Common myeloid progenitor, CD34-positive (primary cell): ENCODE data around the gene RB1.

ENCODE experiments used
- CTCF ChIA-PET: fragments of 350-600 bp; sonication (Branson Sonifier 250); formaldehyde crosslinking; loops from one replicate; lab custom pipeline; 2021; ENCODE audit warnings: antibody characterized with exemption; lab: Charles Lee
- POLR2A ChIA-PET: fragments of 350-600 bp; sonication (Branson Sonifier 250); formaldehyde crosslinking; loops from one replicate; lab custom pipeline; 2021; ENCODE audit warnings: antibody characterized with exemption; lab: Charles Lee
- DNase-seq, 3 donors: peaks; one replicate each; pipeline versions ENCODE4 v3.0.0 to v3.0.0-alpha.2; 2013
- H3K27ac ChIP-seq, 2 experiments: 1 replicate in 1 of 2; 2 replicates in 1 of 2; pipeline ENCODE4 v1.7.0; 2013; ENCODE audit warnings: inconsistent platforms in 2 of 2, low read length in 2 of 2, mild to moderate bottlenecking in 2 of 2, low read depth in 1 of 2, moderate library complexity in 1 of 2; ENCODE audit not compliant: severe bottlenecking in 2 of 2, insufficient read depth in 1 of 2, poor library complexity in 1 of 2
- H3K27me3 ChIP-seq, 5 experiments: replicated peaks in 2 of 5; 1 replicate in 3 of 5; 2 replicates in 2 of 5; pipeline versions ENCODE4 v1.6.1 to v1.7.0; 2013; ENCODE audit warnings: low read length in 4 of 5, mild to moderate bottlenecking in 2 of 5, moderate library complexity in 2 of 5, inconsistent platforms in 1 of 5; ENCODE audit not compliant: insufficient read depth in 5 of 5, control insufficient read depth in 4 of 5
- H3K36me3 ChIP-seq, 4 experiments: 1 replicate in 2 of 4; 2 replicates in 2 of 4; pipeline versions ENCODE4 v1.6.1 to v1.7.0; 2013; ENCODE audit warnings: low read length in 3 of 4, control low read depth in 1 of 4, mild to moderate bottlenecking in 1 of 4; ENCODE audit not compliant: control insufficient read depth in 4 of 4, insufficient read depth in 4 of 4
- H3K4me1 ChIP-seq, 4 experiments: 1 replicate in 3 of 4; 2 replicates in 1 of 4; pipeline versions ENCODE4 v1.6.1 to v1.7.1; 2013; ENCODE audit warnings: low read length in 3 of 4, mild to moderate bottlenecking in 3 of 4, control low read depth in 1 of 4, inconsistent platforms in 1 of 4, moderate library complexity in 1 of 4; ENCODE audit not compliant: control insufficient read depth in 4 of 4, insufficient read depth in 4 of 4; ENCODE audit errors: control extremely low read depth in 1 of 4
- H3K4me3 ChIP-seq, 7 experiments: 1 replicate in 4 of 7; 2 replicates in 3 of 7; pipeline versions ENCODE4 v1.5.1 to v1.7.0; 2013; ENCODE audit warnings: mild to moderate bottlenecking in 7 of 7, low read length in 6 of 7, moderate library complexity in 6 of 7, inconsistent platforms in 2 of 7, low read depth in 2 of 7, control low read depth in 1 of 7; ENCODE audit not compliant: insufficient read depth in 4 of 7, control insufficient read depth in 1 of 7; ENCODE audit errors: extremely low read depth in 1 of 7
- H3K9me3 ChIP-seq, 5 experiments: 1 replicate in 4 of 5; 2 replicates in 1 of 5; pipeline versions ENCODE4 v1.6.1 to v1.7.1; 2013; ENCODE audit warnings: low read length in 4 of 5, mild to moderate bottlenecking in 2 of 5, inconsistent platforms in 1 of 5, low read depth in 1 of 5, moderate library complexity in 1 of 5; ENCODE audit not compliant: control insufficient read depth in 4 of 5, insufficient read depth in 2 of 5; ENCODE audit errors: control extremely low read depth in 1 of 5
- WGBS: methylation state at CpG from one replicate; pipeline ENCODE4 v1.1.5; 2013; ENCODE audit not compliant: insufficient coverage; 5-methylcytosine and 5-hydroxymethylcytosine counted together

RB1 gene

GRCh38 chr13:48400850-48401291 lies 97.3 kb downstream of the RB1 start:
- no peaks in the 10 kb centered on the region for H3K27me3 ChIP-seq
- DNase-seq = peak; percentile 36 to 72 (median 66)
- H3K36me3 ChIP-seq = no peaks in the 10 kb centered on the region
- WGBS = 40% methylated on average over 1 of the region's 1 CpG
- H3K27ac ChIP-seq = peak overlapping the region in 1 of 2 experiments; percentile 54
- H3K4me3 ChIP-seq = peak overlapping the region in 2 of 7 experiments; percentile 45 to 54
- H3K9me3 ChIP-seq = no peaks in the 10 kb centered on the region
- H3K4me1 ChIP-seq = peaks cover 19 to 75% (median 44%) of the 10 kb centered on the region in 4 experiments
- POLR2A ChIA-PET = interaction anchor here (0.6 kb wide), 1 partner anchor 97 kb away, joined by 5 read pairs; no protein-coding TSS in a partner anchor
- CTCF ChIA-PET = interaction anchor here (1.0 to 3.8 kb wide), 12 partner anchors 34 to 369 kb away, joined by 3 to 38 read pairs (median 4); no protein-coding TSS in a partner anchor

- ChIA-PET POLR2A (no interaction called here), CTCF (interaction anchor here (1.0 to 3.8 kb wide), 13 partner anchors 34 to 369 kb away, joined by 3 to 38 read pairs (median 4); no protein-coding TSS in a partner anchor)
- H3K27ac ChIP-seq = peak overlapping the region in 1 of 2 experiments; percentile 54
- H3K4me1 ChIP-seq = peaks cover 19 to 75% (median 44%) of the 10 kb centered on the region in 4 experiments
- H3K27me3 ChIP-seq = no peaks in the 10 kb centered on the region
- H3K36me3 ChIP-seq = peaks cover 0 to 1% (median 0%) of the 10 kb centered on the region in 4 experiments
- no peaks in the 10 kb centered on the region for H3K9me3 ChIP-seq
- peak overlapping the region in 2 of 7 experiments; percentile 45 to 54 for H3K4me3 ChIP-seq
- no CpG with 5 or more reads among the region's 2 CpGs for WGBS
- peak in 2 of 3 donors; percentile 41 to 59 for DNase-seq
These were observed 97.9 kb downstream of the RB1 start for GRCh38 chr13:48401480-48401879.

- no peaks in the 10 kb centered on the region for H3K27me3 ChIP-seq
- H3K4me1 ChIP-seq = peaks cover 19 to 75% (median 44%) of the 10 kb centered on the region in 4 experiments
- CTCF ChIA-PET = interaction anchor here (0.6 to 3.8 kb wide), 5 partner anchors 46 to 181 kb away, joined by 3 to 38 read pairs (median 3); no protein-coding TSS in a partner anchor
- DNase-seq = peak in 1 of 3 donors; percentile 40
- H3K4me3 ChIP-seq = no peak overlapping the region
- peaks cover 0 to 3% (median 0%) of the 10 kb centered on the region in 4 experiments for H3K36me3 ChIP-seq
- 60% methylated on average over 2 of the region's 2 CpGs for WGBS
- POLR2A ChIA-PET = no interaction called here
- no peaks in the 10 kb centered on the region for H3K9me3 ChIP-seq
- no peak overlapping the region for H3K27ac ChIP-seq
These were observed 98.9 kb downstream of the RB1 start for GRCh38 chr13:48402325-48402932.

- POLR2A ChIA-PET = no interaction called here
These were observed 99.6 kb downstream of the RB1 start for GRCh38 chr13:48403151-48403631.

GRCh38 chr13:48403913-48404312 lies 100.4 kb downstream of the RB1 start:
- H3K27me3 ChIP-seq = no peaks in the 10 kb centered on the region
- no peaks in the 10 kb centered on the region for H3K9me3 ChIP-seq
- ChIA-PET POLR2A (no interaction called here), CTCF (interaction anchor here (0.7 to 3.8 kb wide), 2 partner anchors 56 to 175 kb away, joined by 3 to 38 read pairs; no protein-coding TSS in a partner anchor)
- 49% methylated on average over 7 of the region's 8 CpGs for whole genome bisulfite sequencing
- H3K4me3 ChIP-seq = peak overlapping the region in 2 of 7 experiments; percentile 29 to 69
- no peak overlapping the region for H3K27ac ChIP-seq
- peaks cover 0 to 3% (median 0%) of the 10 kb centered on the region in 4 experiments for H3K36me3 ChIP-seq
- H3K4me1 ChIP-seq = peaks cover 19 to 66% (median 40%) of the 10 kb centered on the region in 4 experiments
- DNase-seq = peak in 1 of 3 donors; percentile 30

More at GRCh38 chr13:48403151-48403631, 99.6 kb downstream of the RB1 start:
- H3K36me3 ChIP-seq = peaks cover 0 to 3% (median 0%) of the 10 kb centered on the region in 4 experiments
- peaks cover 19 to 70% (median 43%) of the 10 kb centered on the region in 4 experiments for H3K4me1 ChIP-seq
- peak overlapping the region; percentile 36 to 56 for H3K27ac ChIP-seq
- DNase-seq = peak in 2 of 3 donors; percentile 67 to 71
- no peaks in the 10 kb centered on the region for H3K27me3 ChIP-seq
- peak overlapping the region in 2 of 7 experiments; percentile 29 to 69 for H3K4me3 ChIP-seq
- no CpG with 5 or more reads among the region's 2 CpGs for WGBS
- no peaks in the 10 kb centered on the region for H3K9me3 ChIP-seq
- CTCF ChIA-PET = interaction anchor here (0.6 to 3.8 kb wide), 3 partner anchors 77 to 180 kb away, joined by 3 to 38 read pairs (median 4); no protein-coding TSS in a partner anchor

GRCh38 chr13:48404952-48405351 lies 101.4 kb downstream of the RB1 start:
- ChIA-PET POLR2A (no interaction called here), CTCF (interaction anchor here (1.2 kb wide), 1 partner anchor 175 kb away, joined by 4 read pairs; no protein-coding TSS in a partner anchor)
- H3K9me3 ChIP-seq = no peaks in the 10 kb centered on the region
- H3K36me3 ChIP-seq = peaks cover 0 to 3% (median 2%) of the 10 kb centered on the region in 4 experiments
- WGBS = 57% methylated on average over 1 of the region's 1 CpG
- H3K4me3 ChIP-seq = no peak overlapping the region
- H3K4me1 ChIP-seq = peaks cover 17 to 57% (median 37%) of the 10 kb centered on the region in 4 experiments
- H3K27ac ChIP-seq = no peak overlapping the region
- no peaks in the 10 kb centered on the region for H3K27me3 ChIP-seq
- no peak for DNase-seq
